GM19372 (cell line): ENCODE results near the gene SLC24A1.

Experiments
- ATAC-seq: cut with Tn5 transposase; IDR thresholded peaks from one replicate; pipeline ENCODE4 v1.9.1; 2021; ENCODE audit warnings: mild to moderate bottlenecking, low read depth, moderate library complexity; ENCODE audit not compliant: unreplicated experiment

Gene SLC24A1

GRCh38 chr15:65651042-65651322 lies 29.2 kb downstream of the SLC24A1 start:
- ATAC-seq = no peak

GRCh38 chr15:65651831-65652749 lies 30.4 kb downstream of the SLC24A1 start:
- no peak for ATAC-seq

GRCh38 chr15:65653341-65653740 lies 31.6 kb downstream of the SLC24A1 start:
- ATAC-seq = no peak

GRCh38 chr15:65653801-65654521 lies 32.2 kb downstream of the SLC24A1 start:
- ATAC-seq = no peak

GRCh38 chr15:65655026-65655425 lies 33.3 kb downstream of the SLC24A1 start:
- no peak for ATAC-seq

- no peak for ATAC-seq
Observed at GRCh38 chr15:65655457-65655856, 33.7 kb downstream of the SLC24A1 start.

GRCh38 chr15:65659502-65660052 lies 37.8 kb downstream of the SLC24A1 start:
- ATAC-seq = no peak

GRCh38 chr15:65660927-65661326 lies 39.2 kb downstream of the SLC24A1 start:
- no peak for ATAC-seq

GRCh38 chr15:65663521-65663920 lies 41.8 kb downstream of the SLC24A1 start:
- ATAC-seq = no peak

- ATAC-seq = no peak
Observed at GRCh38 chr15:65666257-65666656, 44.5 kb downstream of the SLC24A1 start.

GRCh38 chr15:65675551-65675950 lies 53.8 kb downstream of the SLC24A1 start:
- ATAC-seq = no peak

- no peak for ATAC-seq
Observed at GRCh38 chr15:65676123-65676522, 54.4 kb downstream of the SLC24A1 start.

GRCh38 chr15:65680544-65680943 lies 58.8 kb downstream of the SLC24A1 start:
- no peak for ATAC-seq

- no peak for ATAC-seq
Observed at GRCh38 chr15:65682404-65682911, 60.7 kb downstream of the SLC24A1 start.

GRCh38 chr15:65688462-65688861 lies 66.7 kb downstream of the SLC24A1 start:
- ATAC-seq = no peak

- no peak for ATAC-seq
Observed at GRCh38 chr15:65690173-65690572, 68.4 kb downstream of the SLC24A1 start.

- ATAC-seq = no peak
Observed at GRCh38 chr15:65690778-65691177, 69.0 kb downstream of the SLC24A1 start.

GRCh38 chr15:65695081-65695480 lies 73.3 kb downstream of the SLC24A1 start:
- no peak for ATAC-seq
